ENCODE results near the gene CNTNAP5.

DNA sequence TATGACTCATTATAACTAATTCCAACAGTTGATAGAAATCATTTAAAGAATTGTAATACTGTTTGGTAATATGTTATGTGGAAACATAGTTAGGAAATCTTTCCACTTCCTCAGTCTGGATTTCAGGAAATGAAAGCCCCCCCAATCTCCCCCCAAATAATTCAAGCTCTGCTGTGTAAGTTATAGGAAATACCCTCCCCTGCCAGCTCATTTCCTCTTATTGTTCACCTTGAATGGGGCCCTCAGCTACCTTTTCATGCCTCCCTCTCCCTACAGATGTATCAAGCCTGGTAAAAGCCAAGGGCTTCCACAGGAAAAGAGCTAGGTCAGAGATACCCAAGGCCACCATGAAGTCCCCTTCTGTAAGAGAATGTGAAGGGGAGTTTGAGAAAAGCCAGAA lies 155.5 kb downstream of the CNTNAP5 start:
- TF ChIP-seq, protein P1, sequence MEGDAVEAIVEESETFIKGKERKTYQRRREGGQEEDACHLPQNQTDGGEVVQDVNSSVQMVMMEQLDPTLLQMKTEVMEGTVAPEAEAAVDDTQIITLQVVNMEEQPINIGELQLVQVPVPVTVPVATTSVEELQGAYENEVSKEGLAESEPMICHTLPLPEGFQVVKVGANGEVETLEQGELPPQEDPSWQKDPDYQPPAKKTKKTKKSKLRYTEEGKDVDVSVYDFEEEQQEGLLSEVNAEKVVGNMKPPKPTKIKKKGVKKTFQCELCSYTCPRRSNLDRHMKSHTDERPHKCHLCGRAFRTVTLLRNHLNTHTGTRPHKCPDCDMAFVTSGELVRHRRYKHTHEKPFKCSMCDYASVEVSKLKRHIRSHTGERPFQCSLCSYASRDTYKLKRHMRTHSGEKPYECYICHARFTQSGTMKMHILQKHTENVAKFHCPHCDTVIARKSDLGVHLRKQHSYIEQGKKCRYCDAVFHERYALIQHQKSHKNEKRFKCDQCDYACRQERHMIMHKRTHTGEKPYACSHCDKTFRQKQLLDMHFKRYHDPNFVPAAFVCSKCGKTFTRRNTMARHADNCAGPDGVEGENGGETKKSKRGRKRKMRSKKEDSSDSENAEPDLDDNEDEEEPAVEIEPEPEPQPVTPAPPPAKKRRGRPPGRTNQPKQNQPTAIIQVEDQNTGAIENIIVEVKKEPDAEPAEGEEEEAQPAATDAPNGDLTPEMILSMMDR (conservative IDR thresholded peaks at IDR 0.05; ENCODE audit: low read depth, low read length): no peak
- no peak for TF ChIP-seq EZH2 (IDR thresholded peaks at IDR 0.05; ENCODE audit: borderline replicate concordance, low read depth, low read length, poor library complexity, severe bottlenecking)
